GM12891 (cell line): ENCODE measurements around the gene TMEM31.

Experiments
- PAX5 ChIP-seq: IDR thresholded peaks from 2 replicates; pipeline ENCODE4 v1.6.1; 2011; ENCODE audit warnings: low read length, moderate library complexity, mild to moderate bottlenecking; ENCODE audit not compliant: insufficient read depth, severe bottlenecking
- POLR2A ChIP-seq: IDR thresholded peaks from 2 replicates; pipeline ENCODE4 v1.6.1; 2011; ENCODE audit warnings: low read depth, low read length, control low read depth
- POLR2AphosphoS5 ChIP-seq: IDR thresholded peaks from 2 replicates; pipeline ENCODE4 v1.6.1; 2011; ENCODE audit warnings: low read depth, low read length, control low read depth
- SPI1 ChIP-seq: IDR thresholded peaks from 2 replicates; pipeline ENCODE4 v1.6.1; 2011; ENCODE audit warnings: low read depth, low read length, control low read depth
- TAF1 ChIP-seq: IDR thresholded peaks from 2 replicates; pipeline ENCODE4 v1.6.1; 2011; ENCODE audit warnings: low read depth, low read length, control low read depth

- TF ChIP-seq POLR2A (no peak), POLR2AphosphoS5 (no peak), TAF1 (no peak), SPI1 (no peak), PAX5 (no peak)
These were observed 20.2 kb downstream of the TMEM31 start for GRCh38 chrX:103730796-103731493.
